ENCODE measurements around the gene NHLRC2.

Gene NHLRC2

GRCh38 chr10:113907166-113907565 is 52.7 kb downstream of the NHLRC2 start:
- no peak for DNase-seq (ENCODE audit: low read depth in 2 of 2, low spot score in 1 of 2)

- no peak for DNase-seq (ENCODE audit: low read depth in 2 of 2, low spot score in 1 of 2)
Observed at GRCh38 chr10:113908236-113908635, 53.8 kb downstream of the NHLRC2 start.

GRCh38 chr10:113911113-113911512 is 56.7 kb downstream of the NHLRC2 start:
- no peak for DNase-seq (ENCODE audit: low read depth in 2 of 2, low spot score in 1 of 2)

GRCh38 chr10:113911839-113912238 is 57.4 kb downstream of the NHLRC2 start:
- DNase-seq (ENCODE audit: low read depth in 2 of 2, low spot score in 1 of 2) = no peak

- no peak for DNase-seq (ENCODE audit: low read depth in 2 of 2, low spot score in 1 of 2)
Observed at GRCh38 chr10:113912582-113912981, 58.1 kb downstream of the NHLRC2 start.

GRCh38 chr10:113914956-113915355 is 60.5 kb downstream of the NHLRC2 start:
- no peak for DNase-seq (ENCODE audit: low read depth in 2 of 2, low spot score in 1 of 2)

- DNase-seq (ENCODE audit: low read depth in 2 of 2, low spot score in 1 of 2) = no peak
Observed at GRCh38 chr10:113915540-113915939, 61.1 kb downstream of the NHLRC2 start.

- no peak for DNase-seq (ENCODE audit: low read depth in 2 of 2, low spot score in 1 of 2)
Observed at GRCh38 chr10:113916053-113916452, 61.6 kb downstream of the NHLRC2 start.

- DNase-seq (ENCODE audit: low read depth in 2 of 2, low spot score in 1 of 2) = no peak
Observed at GRCh38 chr10:113917636-113918035, 63.2 kb downstream of the NHLRC2 start.

- DNase-seq (ENCODE audit: low read depth in 2 of 2, low spot score in 1 of 2) = no peak
Observed at GRCh38 chr10:113920114-113920513, 65.7 kb downstream of the NHLRC2 start.

GRCh38 chr10:113920875-113921274 is 66.4 kb downstream of the NHLRC2 start:
- DNase-seq (ENCODE audit: low read depth in 2 of 2, low spot score in 1 of 2) = no peak

GRCh38 chr10:113921561-113922370 is 67.3 kb downstream of the NHLRC2 start:
- no peak for DNase-seq (ENCODE audit: low read depth in 2 of 2, low spot score in 1 of 2)

- DNase-seq (ENCODE audit: low read depth in 2 of 2, low spot score in 1 of 2) = no peak
Observed at GRCh38 chr10:113922787-113923570, 68.5 kb downstream of the NHLRC2 start.

GRCh38 chr10:113924186-113924585 is 69.7 kb downstream of the NHLRC2 start:
- no peak for DNase-seq (ENCODE audit: low read depth in 2 of 2, low spot score in 1 of 2)

GRCh38 chr10:113924664-113925063 is 70.2 kb downstream of the NHLRC2 start:
- DNase-seq (ENCODE audit: low read depth in 2 of 2, low spot score in 1 of 2) = no peak

- no peak for DNase-seq (ENCODE audit: low read depth in 2 of 2, low spot score in 1 of 2)
Observed at GRCh38 chr10:113927440-113927839, 73.0 kb downstream of the NHLRC2 start.

GRCh38 chr10:113928830-113929229 is 74.4 kb downstream of the NHLRC2 start:
- no peak for DNase-seq (ENCODE audit: low read depth in 2 of 2, low spot score in 1 of 2)

- DNase-seq (ENCODE audit: low read depth in 2 of 2, low spot score in 1 of 2) = no peak
Observed at GRCh38 chr10:113929522-113929921, 75.1 kb downstream of the NHLRC2 start.

- DNase-seq (ENCODE audit: low read depth in 2 of 2, low spot score in 1 of 2) = no peak
Observed at GRCh38 chr10:113930482-113931057, 76.1 kb downstream of the NHLRC2 start.

- DNase-seq (ENCODE audit: low read depth in 2 of 2, low spot score in 1 of 2) = no peak
Observed at GRCh38 chr10:113932854-113933253, 78.4 kb downstream of the NHLRC2 start.

GRCh38 chr10:113933894-113934532 is 79.6 kb downstream of the NHLRC2 start:
- no peak for DNase-seq (ENCODE audit: low read depth in 2 of 2, low spot score in 1 of 2)

GRCh38 chr10:113937258-113937657 is 82.8 kb downstream of the NHLRC2 start:
- no peak for DNase-seq (ENCODE audit: low read depth in 2 of 2, low spot score in 1 of 2)

Data from stimulated activated CD8-positive, alpha-beta memory T cell treated with anti-CD3 and anti-CD28 coated beads, Interleukin-4, amount 100 ng/mL, for 1 hour (primary cell).